ENCODE data around the gene BUD23.
A peak's percentile ranks its signal among the peaks of the same experiment; 100 is the strongest.
"Not testable (repeated sequence)": the region's sequence is repeated elsewhere in the genome, so short reads cannot be mapped to it uniquely, and the experiment has no call there.

Gene BUD23

DNA sequence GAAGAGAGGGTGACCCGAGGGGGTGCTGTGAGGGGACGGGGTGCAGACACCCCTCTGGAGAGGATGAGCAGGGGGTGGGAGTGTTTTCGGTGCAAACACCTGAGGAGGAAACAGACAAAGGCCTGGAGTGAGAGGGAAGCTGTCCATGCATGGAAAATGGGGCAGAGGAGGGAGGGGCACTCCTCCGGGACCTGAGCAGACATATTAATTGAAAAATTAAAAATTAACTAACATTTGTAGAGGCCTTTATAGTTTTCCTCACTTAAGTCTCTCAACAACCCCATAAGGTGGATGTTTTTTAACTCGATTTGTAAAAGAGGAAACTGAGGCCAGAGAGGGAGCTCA lies 14.5 kb upstream of the BUD23 start:
- no peak for DNase-seq

- DNase-seq = no peak
These were observed 14.1 kb upstream of the BUD23 start for GRCh38 chr7:73669288-73669701.

- DNase-seq = no peak
These were observed 13.5 kb upstream of the BUD23 start for GRCh38 chr7:73669858-73670385.

GRCh38 chr7:73671322-73671661 lies 12.1 kb upstream of the BUD23 start:
- no peak for DNase-seq

- no peak for DNase-seq
These were observed 11.4 kb upstream of the BUD23 start for GRCh38 chr7:73671857-73672445.

DNA sequence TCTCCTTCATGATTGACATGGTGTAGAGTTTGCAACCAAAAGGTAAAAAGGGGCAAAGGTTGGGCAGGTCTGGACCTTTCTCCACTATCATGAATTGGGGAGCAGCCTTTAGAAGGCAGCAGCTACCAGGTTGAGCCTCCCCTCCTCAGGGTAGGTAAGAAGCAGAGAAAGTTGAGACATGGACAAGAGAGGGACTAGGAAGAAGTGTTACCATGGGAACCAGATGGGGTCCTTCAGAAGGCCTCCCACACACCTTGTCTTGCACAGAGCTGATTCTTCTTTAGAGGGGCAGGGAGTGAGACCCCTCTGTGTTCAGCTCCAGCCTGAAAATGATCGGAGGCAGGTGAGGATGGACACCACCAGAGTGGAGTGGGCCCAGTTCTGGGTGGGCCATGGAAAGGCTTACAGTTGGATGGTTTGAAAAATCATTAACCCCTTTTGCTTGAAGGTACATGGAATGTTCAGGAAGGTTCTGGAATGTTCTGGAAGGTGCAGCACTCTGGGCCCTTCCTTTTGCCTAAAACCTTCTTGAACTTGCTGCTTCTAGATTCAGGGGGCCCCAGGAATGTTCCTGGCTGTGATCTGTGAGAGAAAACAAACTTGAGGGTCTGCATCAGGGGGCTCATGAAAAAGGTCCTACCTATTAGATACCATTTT lies 8.8 kb upstream of the BUD23 start:
- DNase-seq = no peak

- DNase-seq = not testable (repeated sequence)
These were observed 7.3 kb upstream of the BUD23 start for GRCh38 chr7:73676062-73676461.

- DNase-seq = no peak
These were observed 4.5 kb upstream of the BUD23 start for GRCh38 chr7:73678862-73679261.

DNA sequence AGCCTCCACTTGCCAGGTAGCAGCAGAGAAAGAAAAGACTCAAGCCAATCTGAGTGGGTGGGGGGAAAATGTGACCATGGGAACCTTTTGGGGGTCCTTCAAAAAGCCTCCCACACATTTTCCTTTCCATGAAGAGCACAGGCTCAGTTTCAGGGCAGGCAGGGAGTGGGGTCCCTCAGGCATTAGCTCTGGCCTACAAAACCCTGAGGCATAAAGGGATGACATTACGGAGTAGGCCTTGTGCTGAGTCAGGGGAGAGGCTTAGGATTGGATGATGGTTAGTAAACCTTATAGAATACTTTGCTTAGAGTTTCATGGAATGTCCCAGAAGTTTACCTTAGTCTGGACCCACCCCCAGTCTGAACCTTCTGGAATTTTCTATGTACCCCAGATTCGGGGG lies 3.7 kb upstream of the BUD23 start:
- DNase-seq = no peak

- no peak for DNase-seq
These were observed 2.9 kb upstream of the BUD23 start for GRCh38 chr7:73680501-73680900.

DNA sequence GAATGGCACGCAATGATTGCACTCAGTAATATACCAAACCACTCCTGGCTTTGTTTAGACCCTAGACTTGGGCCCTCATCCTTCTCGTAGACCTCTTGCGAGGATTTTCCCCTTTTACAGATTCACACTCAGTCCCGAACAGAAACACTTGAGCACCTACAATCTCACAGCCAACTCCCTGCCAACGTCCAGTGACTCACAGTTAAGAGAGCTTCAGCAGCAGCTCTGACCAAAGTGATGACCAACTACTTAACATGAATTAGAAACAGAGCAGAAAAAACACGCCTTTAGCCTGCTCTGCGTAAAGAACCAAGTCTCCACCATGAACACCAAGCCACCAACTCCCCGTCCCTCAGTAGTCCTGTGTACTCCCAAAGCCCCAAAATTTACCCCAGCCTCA lies 2.4 kb upstream of the BUD23 start:
- no peak for DNase-seq

GRCh38 chr7:73682745-73683055 lies 697 bp upstream of the BUD23 start:
- no peak for DNase-seq

DNA sequence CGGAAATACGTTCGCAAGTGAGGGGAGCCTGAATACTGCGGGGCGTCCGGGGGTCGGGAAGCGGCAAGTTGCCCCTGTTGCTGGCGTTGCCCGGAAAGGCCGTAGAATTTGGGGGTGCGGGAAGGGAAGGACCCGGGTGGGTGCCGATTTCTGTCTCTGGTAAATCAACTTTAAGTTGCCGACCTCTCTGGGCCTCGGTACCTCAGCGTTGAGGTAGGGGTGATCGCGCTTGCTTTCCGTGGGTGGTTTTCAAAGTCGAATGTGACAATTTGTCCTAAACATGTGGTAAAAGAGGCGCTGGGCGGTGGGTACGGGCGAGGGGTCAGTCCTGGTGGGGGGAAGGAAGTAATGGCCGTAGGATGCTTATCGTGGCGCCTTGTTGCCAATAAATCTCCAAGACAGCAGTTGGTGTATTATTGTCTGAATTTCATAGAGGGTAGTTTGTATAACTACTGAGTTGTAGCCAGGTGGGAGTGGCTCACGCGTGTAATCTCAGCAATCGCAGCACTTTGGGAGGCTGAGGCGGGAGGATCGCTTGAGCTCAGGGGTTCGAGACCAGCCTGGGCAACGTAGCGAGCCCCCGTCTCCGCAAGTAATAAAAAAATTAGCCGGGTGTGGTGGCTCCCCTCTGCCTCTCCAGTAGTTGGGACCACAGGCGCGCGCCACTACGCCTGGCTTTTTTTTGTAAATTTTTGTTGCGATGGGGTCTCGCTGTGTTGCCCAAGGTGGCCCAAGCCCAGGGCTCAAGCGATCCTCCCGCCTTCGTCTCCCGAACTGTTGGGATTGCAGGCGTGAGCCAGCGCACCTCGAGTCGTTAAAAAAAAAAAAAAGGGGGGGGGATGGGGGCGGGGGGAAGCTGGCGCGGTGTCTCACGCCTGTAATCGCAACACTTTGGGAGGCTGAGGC lies 644 bp downstream of the BUD23 start:
- peak; percentile 59 for DNase-seq

DNA sequence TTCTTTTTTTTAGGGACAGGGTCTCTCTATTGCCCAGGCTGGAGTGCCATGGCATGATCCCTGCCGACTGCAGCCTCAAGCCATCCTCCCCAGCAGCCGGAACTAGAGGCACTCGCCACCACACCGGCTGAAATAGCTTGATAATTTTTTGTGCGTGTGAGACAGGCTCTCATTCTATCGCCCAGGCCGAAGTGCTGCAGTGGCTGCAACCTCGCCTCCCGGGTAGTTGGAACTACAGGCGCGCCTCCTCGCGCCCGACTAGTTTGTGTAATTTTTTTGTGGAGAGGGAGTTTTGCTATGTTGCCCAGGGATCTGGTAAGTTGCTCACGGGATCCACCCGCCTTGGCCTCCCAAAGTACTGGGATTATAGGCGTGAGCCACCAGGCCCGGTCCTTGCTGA lies 1.9 kb downstream of the BUD23 start:
- no peak for DNase-seq

DNA sequence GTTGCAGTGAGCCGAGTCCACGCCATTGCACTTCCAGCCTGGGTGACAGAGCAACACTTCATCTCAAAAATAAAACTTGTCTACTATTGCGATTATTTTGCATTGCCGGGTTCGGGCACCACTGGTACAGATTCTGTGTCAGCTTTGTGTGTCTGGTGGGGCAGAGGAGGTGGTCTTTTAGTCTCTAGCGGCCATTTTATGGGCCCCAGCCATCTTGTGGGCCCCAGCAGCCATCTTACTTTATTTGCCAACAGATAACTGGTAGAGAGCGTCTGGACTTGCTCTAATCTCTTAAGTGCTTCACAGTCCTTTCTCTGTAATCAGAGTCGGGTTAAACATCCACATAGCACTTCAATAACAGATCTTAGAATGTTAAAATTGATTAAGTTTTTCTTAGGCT lies 4.9 kb downstream of the BUD23 start:
- no peak for DNase-seq

GRCh38 chr7:73690646-73691045 lies 7.2 kb downstream of the BUD23 start:
- DNase-seq = no peak

DNA sequence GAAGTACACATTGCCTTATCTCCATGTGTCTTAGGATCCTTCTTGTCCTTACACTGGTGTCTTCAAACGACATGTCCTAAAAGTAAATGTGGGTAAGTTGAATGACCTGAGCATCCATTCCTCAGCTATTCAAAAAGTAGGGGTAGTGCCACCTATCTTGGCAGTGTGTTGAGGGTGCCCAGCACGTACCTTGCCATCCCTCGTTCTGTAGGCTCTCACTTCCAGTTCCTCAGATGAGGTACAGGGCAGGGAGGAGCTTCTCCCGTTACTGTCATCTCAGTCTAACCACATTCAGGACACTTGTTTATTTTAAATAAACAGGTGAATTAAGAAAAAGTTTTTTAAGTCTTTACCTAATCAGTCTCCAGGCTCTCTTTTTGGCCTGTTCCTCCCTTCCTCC lies 13.0 kb downstream of the BUD23 start:
- no peak for DNase-seq

DNA sequence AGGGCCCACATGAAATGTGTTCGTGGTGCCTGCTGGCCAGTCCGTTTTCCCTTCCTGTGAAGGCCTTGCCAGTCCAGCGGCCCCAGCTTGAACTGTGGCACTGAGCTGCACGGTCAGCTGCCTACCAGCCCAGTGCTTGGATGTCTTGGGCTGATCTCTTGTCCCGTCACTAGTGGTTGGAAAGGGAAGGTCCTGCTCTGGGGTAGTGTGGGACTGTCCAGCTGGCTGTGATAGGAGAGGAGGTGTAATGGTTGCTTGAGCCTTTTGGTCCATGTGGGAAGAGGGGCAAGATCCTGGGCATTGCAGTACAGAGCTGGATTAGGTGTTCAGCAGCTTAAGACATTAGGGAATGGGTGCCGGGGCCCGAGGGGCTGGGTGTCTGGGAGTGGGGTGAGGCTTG lies 15.0 kb downstream of the BUD23 start:
- DNase-seq = no peak

DNA sequence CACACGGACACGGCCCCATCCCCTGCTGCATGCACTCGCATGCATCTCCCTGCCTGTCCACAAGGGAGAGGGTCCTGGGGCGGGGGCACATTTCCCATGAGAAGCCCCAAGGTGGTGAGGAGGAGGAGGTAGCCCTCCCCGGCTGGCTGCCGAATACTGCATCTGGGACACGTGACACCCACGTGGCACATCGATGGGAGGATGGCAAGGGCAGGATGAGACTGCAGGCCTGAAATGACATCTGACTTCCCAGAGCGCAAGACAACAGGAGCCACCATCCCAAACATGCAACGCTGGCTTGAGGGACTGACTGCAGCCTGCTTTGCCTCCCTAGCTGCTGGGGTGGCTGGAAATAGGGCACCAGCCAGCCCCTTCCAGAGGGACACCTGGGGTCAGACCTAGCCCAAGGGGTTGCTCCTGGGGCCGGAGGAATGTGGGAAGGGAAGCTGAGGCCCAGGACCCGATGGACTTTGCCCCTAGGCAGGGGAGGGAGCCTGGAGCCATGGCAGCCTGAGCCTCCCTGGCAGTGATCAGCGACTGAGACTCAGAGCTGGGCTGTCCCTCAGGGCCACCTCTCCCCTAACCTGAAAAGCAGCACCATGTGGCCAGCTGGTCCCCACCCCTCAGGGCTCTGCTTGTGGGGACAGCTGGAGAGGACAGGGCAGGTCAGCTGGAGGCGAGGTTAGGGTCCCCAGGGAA lies 16.1 kb downstream of the BUD23 start:
- no peak for DNase-seq

GRCh38 chr7:73700069-73700423 lies 16.6 kb downstream of the BUD23 start:
- no peak for DNase-seq

DNA sequence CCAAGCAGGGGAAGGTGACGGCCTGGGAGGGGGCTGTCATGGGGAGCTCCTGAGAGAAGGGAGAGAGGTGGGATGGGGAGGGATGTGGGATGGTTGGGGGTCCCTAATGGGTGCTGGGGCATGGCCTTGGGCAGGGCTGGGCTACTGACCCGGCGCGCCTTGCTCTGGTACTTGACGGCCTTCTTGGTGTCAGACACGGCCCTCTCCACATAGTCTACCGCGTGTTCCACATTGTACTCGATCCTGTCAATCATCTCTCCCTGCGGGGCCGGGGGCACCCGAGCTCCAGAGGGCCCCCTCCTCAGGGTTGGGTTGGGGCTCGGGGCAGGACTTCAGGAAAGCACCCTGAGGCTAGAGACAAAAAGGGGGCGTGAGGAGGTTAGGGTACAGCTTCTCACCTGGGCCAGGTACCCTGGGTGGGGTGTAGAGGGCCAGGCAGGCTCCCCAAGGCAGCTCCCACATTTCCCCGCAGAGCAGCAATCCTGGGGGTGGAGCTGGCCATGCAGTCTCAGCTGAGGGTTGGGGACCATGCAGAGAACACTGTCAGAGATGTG lies 17.3 kb downstream of the BUD23 start:
- no peak for DNase-seq

GRCh38 chr7:73701357-73701995 lies 18.1 kb downstream of the BUD23 start:
- DNase-seq = peak; percentile 34

DNA sequence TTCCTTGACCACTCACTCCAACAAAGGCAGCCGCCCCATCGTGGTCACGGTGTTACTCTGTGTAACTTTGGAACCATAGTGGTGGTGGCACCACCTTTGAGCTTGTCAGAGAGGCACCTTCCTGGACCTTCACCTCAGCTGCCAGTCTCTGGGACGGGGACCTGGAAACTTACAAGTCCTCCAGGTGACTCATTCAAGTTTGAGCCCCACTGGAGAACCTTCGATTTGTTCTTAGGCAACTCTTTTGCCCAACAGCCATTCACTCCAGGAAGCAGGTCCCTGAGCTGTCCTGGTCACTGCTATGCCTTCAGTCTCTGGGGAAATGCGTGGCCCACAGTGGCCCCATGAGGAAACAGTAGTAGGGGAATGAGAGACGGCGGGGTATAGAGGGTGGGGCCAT lies 18.8 kb downstream of the BUD23 start:
- no peak for DNase-seq

Measured in NCI-H1092 treated with DMSO at 0.1 percent for 48 hours (cell line).